HepG2 (cell line): ENCODE results near the gene KLK10. TPM values are rescaled to one million over a fixed set of nuclear protein-coding genes. Genes with fewer than 3 reads are reported as not detected.

Source experiments
- ATAC-seq: fragments of 200-7000 bp; cut with Tn5 transposase; 3 replicates; pipeline ENCODE4 v1.9.1; 2020; ENCODE audit warnings: mild to moderate bottlenecking, moderate library complexity
- BruUV-seq: library from RNA; stranded (reverse); fragments of 400-500 nt; replicated peaks from 2 replicates; lab custom pipeline; 2021; lab: Mats Ljungman, UMichigan
- CTCF ChIA-PET: fragments of 300-600 bp; formaldehyde crosslinking; extraction: SDS; loops from one replicate; lab custom pipeline; 2021; ENCODE audit warnings: low total read pairs, inconsistent platforms, low intra/inter-chr PET ratio; lab: Yijun Ruan, JAX
- POLR2A ChIA-PET: fragments of 350-600 bp; sonication (Branson Sonifier 250); formaldehyde crosslinking; loops from one replicate; lab custom pipeline; 2020; ENCODE audit warnings: antibody characterized with exemption, inconsistent platforms; lab: Yijun Ruan, JAX
- DNase-seq: peaks from one replicate; pipeline ENCODE4 v3.0.0-alpha.2; 2015; ENCODE audit warnings: low spot score
- FAIRE-seq: peaks from 3 replicates; lab custom pipeline; 2011; peaks lifted over from hg19 to GRCh38; lab: Jason Lieb, UNC
- H2AFZ ChIP-seq: one replicate; pipeline ENCODE4 v1.6.1; 2011; ENCODE audit warnings: low read length, inconsistent platforms
- H3K27ac ChIP-seq: fragments of 300-600 bp; 3 replicates; pipeline ENCODE4 v1.8.0; 2011; ENCODE audit warnings: mixed run types, mild to moderate bottlenecking, mixed read lengths, low read length, inconsistent platforms; ENCODE audit not compliant: insufficient read depth; ENCODE audit errors: extremely low read length
- H3K27me3 ChIP-seq, 2 experiments: fragments of 200-600 bp in 1 of 2; 2 replicates in 1 of 2; 3 replicates in 1 of 2; pipeline versions ENCODE4 v1.6.0 to v1.8.0; 2011; ENCODE audit warnings: low read length in 2 of 2, mild to moderate bottlenecking in 2 of 2, moderate library complexity in 2 of 2, inconsistent platforms in 1 of 2; ENCODE audit not compliant: insufficient read depth in 2 of 2, control insufficient read depth in 1 of 2
- H3K36me3 ChIP-seq, 2 experiments: fragments of 200-600 bp in 1 of 2; replicated peaks in 1 of 2; 2 replicates in 1 of 2; 3 replicates in 1 of 2; pipeline versions ENCODE4 v1.5.1 to v1.8.0; 2011; ENCODE audit warnings: low read length in 2 of 2, inconsistent platforms in 1 of 2; ENCODE audit not compliant: insufficient read depth in 2 of 2, control insufficient read depth in 1 of 2
- H3K4me1 ChIP-seq: 2 replicates; pipeline ENCODE4 v1.5.1; 2012; ENCODE audit warnings: low read length, inconsistent platforms; ENCODE audit not compliant: insufficient read depth
- H3K4me2 ChIP-seq: 2 replicates; pipeline ENCODE4 v1.6.0; 2011; ENCODE audit warnings: low read depth, low read length, inconsistent platforms
- H3K4me3 ChIP-seq, 3 experiments: fragments of 200-600 bp in 1 of 3; sonication (generic), shearing (Covaris generic) in 1 of 3; replicated peaks in 1 of 3; 2 replicates each; pipeline ENCODE4 v1.5.1; 2011 to 2016; ENCODE audit warnings: low read length in 3 of 3, inconsistent platforms in 2 of 3, low read depth in 2 of 3, mild to moderate bottlenecking in 2 of 3, control low read depth in 1 of 3, mixed read lengths in 1 of 3; ENCODE audit not compliant: insufficient read depth in 1 of 3
- H3K79me2 ChIP-seq: one replicate; pipeline ENCODE4 v1.6.1; 2011; ENCODE audit warnings: low read length, inconsistent platforms; ENCODE audit not compliant: insufficient read depth
- H3K9ac ChIP-seq: 2 replicates; pipeline ENCODE4 v1.6.0; 2011; ENCODE audit warnings: mild to moderate bottlenecking, low read depth, low read length, inconsistent platforms; ENCODE audit not compliant: insufficient read depth
- H3K9me3 ChIP-seq: 2 replicates; pipeline ENCODE4 v1.5.1; 2012; ENCODE audit warnings: mild to moderate bottlenecking, low read length
- H4K20me1 ChIP-seq: 2 replicates; pipeline ENCODE4 v1.6.0; 2011; ENCODE audit warnings: inconsistent platforms, mild to moderate bottlenecking, low read length, moderate library complexity; ENCODE audit not compliant: insufficient read depth
- RARA ChIP-seq: IDR thresholded peaks from 2 replicates; pipeline ENCODE4 v1.6.1; 2016; ENCODE audit warnings: missing genetic modification reagents, missing compliant biosample characterization
- SMC3 ChIP-seq: IDR thresholded peaks from 2 replicates; pipeline ENCODE4 v1.6.1; 2011; ENCODE audit warnings: low read length, improper control_type of control experiment
- SUZ12 ChIP-seq: fragments of 150-350 bp; IDR thresholded peaks from 2 replicates; pipeline ENCODE4 v1.6.1; 2014; ENCODE audit warnings: low read depth, low read length
- U2AF1 ChIP-seq: fragments of 200-400 bp; formaldehyde crosslinking; optimal IDR thresholded peaks from 2 replicates; pipeline ENCODE3; 2017; ENCODE audit warnings: mild to moderate bottlenecking, low read depth, low read length
- ZFYVE20 ChIP-seq: sonication (generic); formaldehyde crosslinking; IDR thresholded peaks from 2 replicates; pipeline ENCODE4 v1.8.0; 2023; ENCODE audit warnings: low read depth, mild to moderate bottlenecking, moderate library complexity, missing genetic modification reagents, borderline replicate concordance
- ZNF253 ChIP-seq: sonication (generic); formaldehyde crosslinking; IDR thresholded peaks from 2 replicates; pipeline ENCODE4 v1.8.0; 2022; ENCODE audit warnings: mild to moderate bottlenecking, missing genetic modification reagents, borderline replicate concordance
- ZNF264 ChIP-seq: sonication (generic); formaldehyde crosslinking; IDR thresholded peaks from 2 replicates; pipeline ENCODE4 v1.4.0; 2020; ENCODE audit warnings: missing genetic modification reagents
- WGBS: methylation state at CpG from one replicate; pipeline ENCODE4 v1.1.6; 2017; ENCODE audit warnings: low lambda C conversion rate; 5-methylcytosine and 5-hydroxymethylcytosine counted together
- in situ Hi-C: cut with HindIII; loops from 2 replicates; pipeline ENCODE4 v1.10.0; 2017; ENCODE audit warnings: low pct_unique_long_range_greater_than_20kb; ENCODE audit not compliant: extremely low pct_ligation_motif_present
- intact Hi-C: fragments of 100-400 bp; cut with micrococcal nuclease; formaldehyde crosslinking; loops from one replicate; pipeline ENCODE4 v1.10.0; 2022; ENCODE audit not compliant: unreplicated experiment
- polyA plus RNA-seq, 8 experiments: library from polyadenylated mRNA; depleted of rRNA in 3 of 8; stranded (reverse) in 7 of 8; unstranded in 1 of 8; fragments of >200 nt; fragmentation: Illumina TruSeq in 4 of 8; extraction: Trizol in 4 of 8; gene quantifications; 2 replicates each; pipeline versions ENCODE4 v1.2.1 to v1.2.3, GENCODE V29; 2011 to 2016; ENCODE audit warnings: low read depth in 4 of 8, missing spikeins in 1 of 8, mixed read lengths in 1 of 8; ENCODE audit not compliant: insufficient read depth in 1 of 8
- total RNA-seq, 5 experiments: library from RNA; depleted of rRNA; stranded (reverse); fragments of >200 nt; fragmentation: Illumina TruSeq; extraction: Trizol; gene quantifications; 2 replicates each; pipeline ENCODE4 v1.2.3, GENCODE V29; 2016; ENCODE audit warnings: low read depth in 1 of 5
- TF ChIP-seq, protein P1 (sequence below): sonication (generic); formaldehyde crosslinking; IDR thresholded peaks from 2 replicates; pipeline ENCODE4 v1.5.0; 2020; ENCODE audit warnings: mild to moderate bottlenecking, missing genetic modification reagents
- TF ChIP-seq, protein P2 (sequence below): sonication (generic); formaldehyde crosslinking; IDR thresholded peaks from 2 replicates; pipeline ENCODE4 v1.8.0; 2022; ENCODE audit warnings: mild to moderate bottlenecking, missing genetic modification reagents; ENCODE audit not compliant: insufficient replicate concordance
- TF ChIP-seq, protein P3 (sequence below): sonication (generic); formaldehyde crosslinking; IDR thresholded peaks from 2 replicates; pipeline ENCODE4 v1.4.0; 2020; ENCODE audit warnings: missing genetic modification reagents, borderline replicate concordance

The KLK10 gene
- total and polyA plus RNA-seq, 2 of the 13 experiments (the other 11 are each of a cell fraction or from before 2014, with no cell fraction given), result not detected

DNA sequence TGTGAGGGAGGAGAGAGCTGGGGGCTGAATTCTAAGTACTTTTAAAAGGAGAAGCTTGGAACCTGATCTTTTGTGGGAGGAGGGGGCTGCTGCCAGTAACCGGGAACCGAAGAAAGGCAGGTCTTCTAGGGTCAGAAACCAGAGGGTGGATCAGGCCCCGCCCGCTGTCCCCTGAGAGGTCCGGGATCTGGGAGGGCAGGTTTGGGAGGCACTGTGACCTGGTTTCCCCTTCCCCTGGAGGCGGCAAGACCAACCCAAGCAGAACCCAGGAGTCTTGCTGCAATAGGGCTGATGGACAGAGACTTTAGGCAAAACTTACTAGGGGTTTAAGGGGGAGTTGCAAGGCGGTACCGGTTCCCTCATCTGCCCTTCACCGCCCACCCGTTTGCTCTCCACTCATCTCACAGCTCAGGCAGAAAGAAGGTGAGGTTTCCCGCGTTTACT lies 17.4 kb downstream of the KLK10 start:
- ChIA-PET POLR2A (no interaction called here), CTCF (no interaction called here)
- Histone ChIP-seq H3K79me2 (no peaks in the 10 kb centered on the region), H3K36me3 (no peaks in the 10 kb centered on the region), H3K27ac (no peak overlapping the region), H3K27me3 (peaks cover 3 to 8% of the 10 kb centered on the region in 2 experiments; a peak in 4 of 5 replicates), H4K20me1 (no peaks in the 10 kb centered on the region), H3K9ac (no peak overlapping the region), H3K4me3 (no peak overlapping the region), H2AFZ (no peak overlapping the region), H3K4me1 (no peaks in the 10 kb centered on the region), H3K4me2 (no peak overlapping the region), H3K9me3 (no peaks in the 10 kb centered on the region)
- 53% methylated on average over 11 of the region's 12 CpGs for WGBS
- TF ChIP-seq, protein P1, sequence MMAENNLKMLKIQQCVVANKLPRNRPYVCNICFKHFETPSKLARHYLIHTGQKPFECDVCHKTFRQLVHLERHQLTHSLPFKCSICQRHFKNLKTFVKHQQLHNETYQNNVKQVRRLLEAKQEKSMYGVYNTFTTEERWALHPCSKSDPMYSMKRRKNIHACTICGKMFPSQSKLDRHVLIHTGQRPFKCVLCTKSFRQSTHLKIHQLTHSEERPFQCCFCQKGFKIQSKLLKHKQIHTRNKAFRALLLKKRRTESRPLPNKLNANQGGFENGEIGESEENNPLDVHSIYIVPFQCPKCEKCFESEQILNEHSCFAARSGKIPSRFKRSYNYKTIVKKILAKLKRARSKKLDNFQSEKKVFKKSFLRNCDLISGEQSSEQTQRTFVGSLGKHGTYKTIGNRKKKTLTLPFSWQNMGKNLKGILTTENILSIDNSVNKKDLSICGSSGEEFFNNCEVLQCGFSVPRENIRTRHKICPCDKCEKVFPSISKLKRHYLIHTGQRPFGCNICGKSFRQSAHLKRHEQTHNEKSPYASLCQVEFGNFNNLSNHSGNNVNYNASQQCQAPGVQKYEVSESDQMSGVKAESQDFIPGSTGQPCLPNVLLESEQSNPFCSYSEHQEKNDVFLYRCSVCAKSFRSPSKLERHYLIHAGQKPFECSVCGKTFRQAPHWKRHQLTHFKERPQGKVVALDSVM (CRISPR knock-in tag), result no peak
- no peak for TF ChIP-seq ZNF253 (CRISPR knock-in tag)
- TF ChIP-seq, protein P2, sequence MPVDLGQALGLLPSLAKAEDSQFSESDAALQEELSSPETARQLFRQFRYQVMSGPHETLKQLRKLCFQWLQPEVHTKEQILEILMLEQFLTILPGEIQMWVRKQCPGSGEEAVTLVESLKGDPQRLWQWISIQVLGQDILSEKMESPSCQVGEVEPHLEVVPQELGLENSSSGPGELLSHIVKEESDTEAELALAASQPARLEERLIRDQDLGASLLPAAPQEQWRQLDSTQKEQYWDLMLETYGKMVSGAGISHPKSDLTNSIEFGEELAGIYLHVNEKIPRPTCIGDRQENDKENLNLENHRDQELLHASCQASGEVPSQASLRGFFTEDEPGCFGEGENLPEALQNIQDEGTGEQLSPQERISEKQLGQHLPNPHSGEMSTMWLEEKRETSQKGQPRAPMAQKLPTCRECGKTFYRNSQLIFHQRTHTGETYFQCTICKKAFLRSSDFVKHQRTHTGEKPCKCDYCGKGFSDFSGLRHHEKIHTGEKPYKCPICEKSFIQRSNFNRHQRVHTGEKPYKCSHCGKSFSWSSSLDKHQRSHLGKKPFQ (CRISPR knock-in tag), result no peak
- no peak for TF ChIP-seq ZFYVE20 (CRISPR knock-in tag)
- TF ChIP-seq, protein P3, sequence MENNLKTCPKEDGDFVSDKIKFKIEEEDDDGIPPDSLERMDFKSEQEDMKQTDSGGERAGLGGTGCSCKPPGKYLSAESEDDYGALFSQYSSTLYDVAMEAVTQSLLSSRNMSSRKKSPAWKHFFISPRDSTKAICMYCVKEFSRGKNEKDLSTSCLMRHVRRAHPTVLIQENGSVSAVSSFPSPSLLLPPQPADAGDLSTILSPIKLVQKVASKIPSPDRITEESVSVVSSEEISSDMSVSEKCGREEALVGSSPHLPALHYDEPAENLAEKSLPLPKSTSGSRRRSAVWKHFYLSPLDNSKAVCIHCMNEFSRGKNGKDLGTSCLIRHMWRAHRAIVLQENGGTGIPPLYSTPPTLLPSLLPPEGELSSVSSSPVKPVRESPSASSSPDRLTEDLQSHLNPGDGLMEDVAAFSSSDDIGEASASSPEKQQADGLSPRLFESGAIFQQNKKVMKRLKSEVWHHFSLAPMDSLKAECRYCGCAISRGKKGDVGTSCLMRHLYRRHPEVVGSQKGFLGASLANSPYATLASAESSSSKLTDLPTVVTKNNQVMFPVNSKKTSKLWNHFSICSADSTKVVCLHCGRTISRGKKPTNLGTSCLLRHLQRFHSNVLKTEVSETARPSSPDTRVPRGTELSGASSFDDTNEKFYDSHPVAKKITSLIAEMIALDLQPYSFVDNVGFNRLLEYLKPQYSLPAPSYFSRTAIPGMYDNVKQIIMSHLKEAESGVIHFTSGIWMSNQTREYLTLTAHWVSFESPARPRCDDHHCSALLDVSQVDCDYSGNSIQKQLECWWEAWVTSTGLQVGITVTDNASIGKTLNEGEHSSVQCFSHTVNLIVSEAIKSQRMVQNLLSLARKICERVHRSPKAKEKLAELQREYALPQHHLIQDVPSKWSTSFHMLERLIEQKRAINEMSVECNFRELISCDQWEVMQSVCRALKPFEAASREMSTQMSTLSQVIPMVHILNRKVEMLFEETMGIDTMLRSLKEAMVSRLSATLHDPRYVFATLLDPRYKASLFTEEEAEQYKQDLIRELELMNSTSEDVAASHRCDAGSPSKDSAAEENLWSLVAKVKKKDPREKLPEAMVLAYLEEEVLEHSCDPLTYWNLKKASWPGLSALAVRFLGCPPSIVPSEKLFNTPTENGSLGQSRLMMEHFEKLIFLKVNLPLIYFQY (CRISPR knock-in tag), result no peak
- no peak for TF ChIP-seq SUZ12
- no peak for TF ChIP-seq ZNF264 (CRISPR knock-in tag)
- no peak for TF ChIP-seq SMC3
- TF ChIP-seq RARA (CRISPR knock-in tag), result no peak
- no peak for TF ChIP-seq U2AF1
- BruUV-seq, result no TSS peak
- ATAC-seq, result no peak
- intact Hi-C loops, result no loop called here
- FAIRE-seq, result no peak
- no peak for DNase-seq
- in situ Hi-C loops, result no loop called here
